OCI-LY3 (cell line): Measurements from ENCODE around the gene ARHGDIA.

Experiments
- H2AFZ ChIP-seq: fragments of 200-600, 300-600 bp; shearing (Covaris generic); 2 replicates; pipeline ENCODE4 v1.6.0; 2014; ENCODE audit warnings: antibody characterized with exemption, low read depth, low read length
- H3K27ac ChIP-seq: fragments of 200-600, 300-600 bp; sonication (generic); 2 replicates; pipeline ENCODE4 v1.5.1; 2014; ENCODE audit warnings: mild to moderate bottlenecking, low read length, moderate library complexity, mixed read lengths
- H3K27me3 ChIP-seq: fragments of 200-600, 300-600 bp; sonication (generic); 2 replicates; pipeline ENCODE4 v1.6.1; 2014; ENCODE audit warnings: low read depth, low read length, mixed read lengths
- H3K36me3 ChIP-seq: fragments of 200-600, 300-600 bp; sonication (generic); replicated peaks from 2 replicates; pipeline ENCODE3; 2014; ENCODE audit warnings: low read depth, low read length, mixed read lengths
- H3K4me1 ChIP-seq: fragments of 300-600, 200-600 bp; sonication (generic); 2 replicates; pipeline ENCODE4 v1.6.1; 2014; ENCODE audit warnings: low read length, mixed read lengths
- H3K4me2 ChIP-seq: fragments of 200-600, 300-600 bp; sonication (generic); 2 replicates; pipeline ENCODE4 v1.6.1; 2014; ENCODE audit warnings: low read length, mixed read lengths
- H3K4me3 ChIP-seq: fragments of 300-600, 200-600 bp; sonication (generic); 2 replicates; pipeline ENCODE4 v1.5.1; 2014; ENCODE audit warnings: antibody characterized with exemption, mild to moderate bottlenecking, low read length, moderate library complexity
- H3K79me2 ChIP-seq: fragments of 300-600, 200-600 bp; shearing (Covaris generic); 2 replicates; pipeline ENCODE4 v1.6.1; 2014; ENCODE audit warnings: mild to moderate bottlenecking, low read length, mixed read lengths
- H3K9ac ChIP-seq: fragments of 300-600, 200-600 bp; shearing (Covaris generic); 2 replicates; pipeline ENCODE4 v1.6.0; 2014; ENCODE audit warnings: mild to moderate bottlenecking, low read length, moderate library complexity
- H3K9me3 ChIP-seq: fragments of 200-600, 300-600 bp; shearing (Covaris generic); 2 replicates; pipeline ENCODE4 v1.6.1; 2014; ENCODE audit warnings: low read length, mixed read lengths; ENCODE audit not compliant: insufficient read depth
- H4K20me1 ChIP-seq: fragments of 200-600, 300-600 bp; sonication (generic); 2 replicates; pipeline ENCODE4 v1.6.1; 2016; ENCODE audit warnings: low read length, mixed read lengths; ENCODE audit not compliant: insufficient read depth
- EZH2phosphoT487 ChIP-seq: fragments of 200-600 bp; shearing (Covaris generic); IDR thresholded peaks from 2 replicates; pipeline ENCODE4 v1.6.1; 2018; ENCODE audit warnings: antibody characterized with exemption, mixed run types, low read depth
- TF ChIP-seq, protein P1 (sequence below): fragments of 200-600, 300-600 bp; sonication (generic); IDR thresholded peaks from 2 replicates; pipeline ENCODE4 v1.5.1; 2014; ENCODE audit warnings: antibody characterized with exemption, low read length, low read depth

ARHGDIA gene

DNA sequence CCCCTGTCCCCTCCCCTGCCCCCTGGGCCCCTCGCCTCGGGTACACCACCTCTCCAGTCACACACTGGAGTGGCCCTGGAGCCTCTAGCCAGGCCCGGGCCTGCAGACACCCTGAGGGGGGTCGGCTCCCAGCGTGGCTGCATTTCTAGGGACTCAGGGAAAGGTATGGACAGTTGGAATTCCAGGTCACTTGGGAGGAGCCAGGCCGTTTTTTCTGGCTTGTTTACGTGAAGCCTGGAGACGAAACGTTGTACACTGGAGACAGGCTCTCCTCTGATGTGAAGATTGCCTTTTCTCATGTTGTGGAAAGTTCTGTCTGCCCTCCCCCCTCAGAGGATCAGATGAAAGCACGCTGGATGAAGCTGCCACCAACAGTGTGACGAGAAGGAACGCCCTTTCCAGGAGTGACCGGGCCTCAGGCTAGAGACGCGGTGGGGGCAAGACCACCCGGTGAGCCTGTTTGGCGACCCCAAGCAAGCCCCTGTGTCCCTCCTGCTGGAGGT, 32.3 kb downstream of the ARHGDIA start:
- H4K20me1 ChIP-seq = 0 out of 2 replicates have a peak, but pooled peaks cover 7% of the 10 kb centered on the region
- peaks cover 13% of the 10 kb centered on the region for H3K36me3 ChIP-seq
- H3K79me2 ChIP-seq = peaks cover 10% of the 10 kb centered on the region
- H3K9ac ChIP-seq = no peak overlapping the region
- H3K27me3 ChIP-seq = no peaks in the 10 kb centered on the region
- H3K27ac ChIP-seq = no peak overlapping the region
- H3K4me2 ChIP-seq = no peak overlapping the region
- peaks cover 7% of the 10 kb centered on the region for H3K4me1 ChIP-seq
- H3K9me3 ChIP-seq = no peaks in the 10 kb centered on the region
- no peak overlapping the region for H2AFZ ChIP-seq
- no peak overlapping the region for H3K4me3 ChIP-seq
- TF ChIP-seq, protein P1, sequence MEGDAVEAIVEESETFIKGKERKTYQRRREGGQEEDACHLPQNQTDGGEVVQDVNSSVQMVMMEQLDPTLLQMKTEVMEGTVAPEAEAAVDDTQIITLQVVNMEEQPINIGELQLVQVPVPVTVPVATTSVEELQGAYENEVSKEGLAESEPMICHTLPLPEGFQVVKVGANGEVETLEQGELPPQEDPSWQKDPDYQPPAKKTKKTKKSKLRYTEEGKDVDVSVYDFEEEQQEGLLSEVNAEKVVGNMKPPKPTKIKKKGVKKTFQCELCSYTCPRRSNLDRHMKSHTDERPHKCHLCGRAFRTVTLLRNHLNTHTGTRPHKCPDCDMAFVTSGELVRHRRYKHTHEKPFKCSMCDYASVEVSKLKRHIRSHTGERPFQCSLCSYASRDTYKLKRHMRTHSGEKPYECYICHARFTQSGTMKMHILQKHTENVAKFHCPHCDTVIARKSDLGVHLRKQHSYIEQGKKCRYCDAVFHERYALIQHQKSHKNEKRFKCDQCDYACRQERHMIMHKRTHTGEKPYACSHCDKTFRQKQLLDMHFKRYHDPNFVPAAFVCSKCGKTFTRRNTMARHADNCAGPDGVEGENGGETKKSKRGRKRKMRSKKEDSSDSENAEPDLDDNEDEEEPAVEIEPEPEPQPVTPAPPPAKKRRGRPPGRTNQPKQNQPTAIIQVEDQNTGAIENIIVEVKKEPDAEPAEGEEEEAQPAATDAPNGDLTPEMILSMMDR = no peak
- no peak for TF ChIP-seq EZH2phosphoT487

DNA sequence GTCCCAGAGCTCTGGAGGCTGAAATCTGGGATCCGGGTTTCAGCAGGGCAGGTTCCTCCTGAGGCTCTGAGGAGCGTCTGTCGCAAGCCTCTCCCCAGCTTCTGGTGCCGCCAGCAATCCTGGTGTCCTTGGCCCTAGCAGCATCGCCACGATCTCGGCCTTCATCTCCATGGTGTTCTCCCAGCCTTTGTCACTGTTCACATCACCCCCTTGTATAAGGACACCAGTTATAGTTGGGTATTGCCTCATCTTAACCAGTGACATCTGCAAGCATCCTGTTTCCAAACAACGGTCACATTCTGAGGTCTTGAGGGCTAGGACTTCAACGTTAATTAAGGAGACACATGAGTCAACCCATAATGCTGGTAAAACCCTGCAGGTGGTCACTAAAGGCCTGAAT, 33.5 kb downstream of the ARHGDIA start:
- Histone ChIP-seq H3K36me3 (peaks cover 1% of the 10 kb centered on the region), H3K4me2 (no peak overlapping the region), H3K27ac (no peak overlapping the region), H3K9me3 (no peaks in the 10 kb centered on the region), H3K79me2 (peaks cover 16% of the 10 kb centered on the region), H4K20me1 (no peaks in the 10 kb centered on the region), H3K27me3 (no peaks in the 10 kb centered on the region), H2AFZ (no peak overlapping the region), H3K4me3 (no peak overlapping the region), H3K4me1 (peaks cover 7% of the 10 kb centered on the region), H3K9ac (no peak overlapping the region)
- TF ChIP-seq, protein P1 = no peak
- no peak for TF ChIP-seq EZH2phosphoT487

DNA sequence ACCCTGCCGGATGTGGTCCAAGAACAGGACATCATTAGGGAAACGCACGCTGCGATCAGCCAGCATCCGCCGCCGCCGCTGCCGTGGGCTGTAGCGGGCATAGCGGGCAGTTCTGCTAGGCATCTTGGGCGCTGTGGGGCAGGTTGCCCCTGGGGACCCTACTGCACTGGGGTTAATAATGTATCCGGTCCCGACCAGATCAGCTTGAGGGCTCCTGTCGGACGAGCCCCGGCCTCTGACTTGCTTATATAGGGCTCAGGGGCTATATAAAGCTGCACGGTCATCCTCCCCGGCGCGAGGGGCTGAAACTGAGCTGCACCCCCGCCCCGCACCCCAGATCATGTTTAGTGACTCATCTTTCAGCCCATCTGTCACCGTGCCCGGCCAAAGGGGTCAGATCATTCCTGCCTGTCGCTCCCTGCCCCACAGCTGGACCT, 36.3 kb downstream of the ARHGDIA start, which contains the start of gene PPP1R27:
Gene PPP1R27, minus strand, starts transcription at position 220 of the 437 bp plus-strand sequence. Its CDS starts 97 bp downstream, at position 123.
- Histone ChIP-seq H3K4me1 (peaks cover 16% of the 10 kb centered on the region), H3K79me2 (peaks cover 30% of the 10 kb centered on the region), H3K36me3 (no peaks in the 10 kb centered on the region), H2AFZ (no peak within 1 kb of the TSS), H3K4me3 (peak within 1 kb of the TSS; percentile 80), H3K4me2 (peak within 1 kb of the TSS; percentile 94), H3K27me3 (no peaks in the 10 kb centered on the region), H3K9me3 (no peaks in the 10 kb centered on the region), H4K20me1 (no peaks in the 10 kb centered on the region), H3K9ac (peak within 1 kb of the TSS; percentile 89), H3K27ac (peak within 1 kb of the TSS; percentile 64)
- TF ChIP-seq EZH2phosphoT487 = no peak
- TF ChIP-seq, protein P1 = no peak

DNA sequence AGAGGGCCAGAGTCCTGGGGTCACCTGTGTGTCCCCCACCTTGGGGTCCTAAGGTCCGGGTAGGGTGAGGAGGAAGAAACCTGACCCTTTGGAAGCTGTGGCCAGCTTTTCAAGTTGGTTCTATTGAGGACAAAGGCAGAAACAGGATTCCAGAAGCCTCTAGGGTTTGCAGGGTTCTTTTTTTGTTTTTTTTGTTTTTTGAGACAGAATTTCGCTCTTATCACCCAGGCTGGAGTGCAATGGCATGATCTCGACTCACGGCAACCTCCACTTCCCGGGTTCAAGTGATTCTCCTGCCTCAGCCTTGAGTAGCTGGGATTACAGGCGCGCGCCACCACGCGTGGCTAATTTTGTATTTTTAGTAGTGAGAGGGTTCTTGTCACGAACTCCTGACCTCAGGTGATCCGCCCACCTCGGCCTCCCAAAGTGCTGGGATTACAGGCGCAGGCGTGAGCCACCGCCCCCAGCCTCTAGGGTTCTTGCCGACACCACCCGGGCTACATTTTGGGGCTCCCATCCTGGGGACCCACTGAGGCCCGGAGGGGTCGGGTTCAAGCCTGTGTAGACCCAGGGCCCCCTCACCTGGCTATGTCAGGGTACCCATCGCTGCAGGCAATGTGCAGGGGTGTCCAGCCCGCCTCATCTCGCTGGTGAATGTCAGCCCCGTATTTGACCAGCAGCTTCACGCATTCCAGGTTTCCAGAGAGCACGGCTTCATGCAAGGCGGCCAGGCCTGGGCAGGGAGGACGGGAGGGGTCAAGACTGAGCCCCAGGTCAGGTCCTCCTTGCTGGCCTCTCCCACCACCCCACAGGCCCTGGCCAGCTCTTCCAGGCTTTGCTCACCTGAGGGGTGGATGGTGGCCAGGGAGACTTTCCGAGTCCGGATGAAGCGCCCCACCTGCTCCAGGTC, 37.0 kb downstream of the ARHGDIA start:
- peaks cover 30% of the 10 kb centered on the region for H3K79me2 ChIP-seq
- H3K4me3 ChIP-seq = peak overlapping the region; percentile 80
- H3K9me3 ChIP-seq = no peaks in the 10 kb centered on the region
- peak overlapping the region; percentile 64 for H3K27ac ChIP-seq
- H3K4me1 ChIP-seq = peaks cover 16% of the 10 kb centered on the region
- no peak for TF ChIP-seq EZH2phosphoT487
- TF ChIP-seq, protein P1 = no peak
- H3K27me3 ChIP-seq = no peaks in the 10 kb centered on the region
- no peaks in the 10 kb centered on the region for H4K20me1 ChIP-seq
- no peaks in the 10 kb centered on the region for H3K36me3 ChIP-seq
- peak overlapping the region; percentile 94 for H3K4me2 ChIP-seq
- H3K9ac ChIP-seq = peak overlapping the region; percentile 89
- H2AFZ ChIP-seq = no peak overlapping the region
